GM12864 (cell line): ENCODE data around the gene VDAC1.

Experiments
- DNase-seq: peaks from one replicate; pipeline ENCODE4 v3.0.0-alpha.2; 2011; ENCODE audit warnings: low read depth
- H3K4me3 ChIP-seq: 2 replicates; pipeline ENCODE4 v1.5.1; 2011; ENCODE audit warnings: mild to moderate bottlenecking, low read depth, low read length, control low read depth
- CTCF ChIP-seq: IDR thresholded peaks from 2 replicates; pipeline ENCODE4 v1.5.1; 2011; ENCODE audit warnings: low read depth, mild to moderate bottlenecking, moderate library complexity, low read length, control low read depth, inconsistent platforms; ENCODE audit errors: missing control alignments

VDAC1 gene

GRCh38 chr5:133995341-133995740, 9.4 kb downstream of the VDAC1 start:
- TF ChIP-seq CTCF, result no peak

GRCh38 chr5:133994990-133995333, 9.8 kb downstream of the VDAC1 start:
- no peak for TF ChIP-seq CTCF
- H3K4me3 ChIP-seq, result no peak overlapping the region
- DNase-seq, result no peak

More at GRCh38 chr5:133995341-133995740, 9.4 kb downstream of the VDAC1 start:
- no peak for DNase-seq
- no peak overlapping the region for H3K4me3 ChIP-seq

GRCh38 chr5:133994297-133994989, 10.3 kb downstream of the VDAC1 start:
- TF ChIP-seq CTCF, result no peak
- no peak overlapping the region for H3K4me3 ChIP-seq
- DNase-seq, result no peak

GRCh38 chr5:133993185-133993936, 11.4 kb downstream of the VDAC1 start:
- TF ChIP-seq CTCF, result no peak
- DNase-seq, result no peak
- no peak overlapping the region for H3K4me3 ChIP-seq

GRCh38 chr5:133992429-133993155, 12.2 kb downstream of the VDAC1 start:
- TF ChIP-seq CTCF, result no peak
- H3K4me3 ChIP-seq, result no peak overlapping the region
- no peak for DNase-seq

- no peak for DNase-seq
- no peak overlapping the region for H3K4me3 ChIP-seq
- no peak for TF ChIP-seq CTCF
Observed at GRCh38 chr5:133991171-133991910, 13.4 kb downstream of the VDAC1 start.
